T-cell (primary cell): ENCODE results near the gene TSHZ3. TPM values are rescaled to one million over a fixed set of nuclear protein-coding genes. Genes with fewer than 3 reads are reported as not detected.

ENCODE experiments used
- ATAC-seq, 4 experiments: fragments of 200-7000 bp in 3 of 4; fragments of 150-1000 bp in 1 of 4; cut with Tn5 transposase; replicated peaks in 1 of 4; 1 replicate in 3 of 4; 2 replicates in 1 of 4; pipeline ENCODE4 v1.10.0; 2021; ENCODE audit warnings: moderate library complexity in 3 of 4, mild to moderate bottlenecking in 2 of 4, moderate number of reproducible peaks in 1 of 4
- CTCF ChIA-PET, 2 donors: fragments of 300-600 bp; sonication (Branson Sonifier 250); formaldehyde crosslinking; loops; one replicate each; lab custom pipeline; 2022; ENCODE audit warnings: antibody characterized with exemption in 2 of 2; lab: Charles Lee
- POLR2A ChIA-PET, 2 donors: fragments of 300-600 bp; sonication (Branson Sonifier 250); formaldehyde crosslinking; loops; one replicate each; lab custom pipeline; 2022; ENCODE audit warnings: antibody characterized with exemption in 2 of 2; lab: Charles Lee
- DNase-seq, 35 experiments: peaks; one replicate each; pipeline versions ENCODE4 v3.0.0 to v3.0.0-alpha.2; 2013 to 2023
- H3K27ac ChIP-seq: one replicate; pipeline ENCODE4 v1.5.1; 2013; ENCODE audit warnings: low read length
- H3K27me3 ChIP-seq, 2 experiments: replicated peaks in 1 of 2; 1 replicate in 1 of 2; 2 replicates in 1 of 2; pipeline versions ENCODE4 v1.6.1 to v1.7.0; 2013; ENCODE audit warnings: low read length in 1 of 2, mixed read lengths in 1 of 2; ENCODE audit not compliant: control insufficient read depth in 2 of 2, insufficient read depth in 2 of 2; ENCODE audit errors: extremely low read depth in 1 of 2
- H3K36me3 ChIP-seq, 2 donors: 1 replicate in 1 of 2; 2 replicates in 1 of 2; pipeline versions ENCODE4 v1.6.1 to v1.7.0; 2013; ENCODE audit warnings: low read length in 1 of 2; ENCODE audit not compliant: control insufficient read depth in 2 of 2, insufficient read depth in 1 of 2; ENCODE audit errors: extremely low read depth in 1 of 2
- H3K4me1 ChIP-seq, 2 experiments: 1 replicate in 1 of 2; 2 replicates in 1 of 2; pipeline versions ENCODE4 v1.6.1 to v1.7.0; 2013; ENCODE audit warnings: low read length in 2 of 2, mixed read lengths in 1 of 2; ENCODE audit not compliant: insufficient read depth in 2 of 2, control insufficient read depth in 1 of 2; ENCODE audit errors: extremely low read depth in 1 of 2
- H3K4me3 ChIP-seq, 2 donors: 1 replicate in 1 of 2; 2 replicates in 1 of 2; pipeline versions ENCODE4 v1.5.1 to v1.7.0; 2013; ENCODE audit warnings: mild to moderate bottlenecking in 2 of 2, low read length in 1 of 2, moderate library complexity in 1 of 2; ENCODE audit not compliant: control insufficient read depth in 1 of 2; ENCODE audit errors: extremely low read depth in 1 of 2
- H3K9me3 ChIP-seq: 2 replicates; pipeline ENCODE4 v1.7.0; 2013
- H3K27ac Mint-ChIP-seq, 2 donors: one replicate each; pipeline ENCODE4 v1.8.0; 2020 to 2021; ENCODE audit warnings: mild to moderate bottlenecking in 2 of 2, mixed read lengths in 2 of 2
- H3K27me3 Mint-ChIP-seq, 2 donors: one replicate each; pipeline ENCODE4 v1.8.0; 2021 to 2022; ENCODE audit warnings: mixed read lengths in 2 of 2
- H3K36me3 Mint-ChIP-seq: one replicate; pipeline ENCODE4 v1.8.0; 2021; ENCODE audit warnings: mixed read lengths
- H3K4me1 Mint-ChIP-seq, 3 donors: one replicate each; pipeline ENCODE4 v1.8.0; 2020 to 2022; ENCODE audit warnings: mixed read lengths in 3 of 3, mild to moderate bottlenecking in 1 of 3
- H3K4me3 Mint-ChIP-seq, 3 donors: one replicate each; pipeline ENCODE4 v1.8.0; 2020 to 2022; ENCODE audit warnings: mild to moderate bottlenecking in 3 of 3, mixed read lengths in 3 of 3, moderate library complexity in 3 of 3
- H3K9me3 Mint-ChIP-seq, 3 donors: one replicate each; pipeline ENCODE4 v1.8.0; 2020 to 2022; ENCODE audit warnings: mixed read lengths in 3 of 3
- whole genome bisulfite sequencing: methylation state at CpG from one replicate; pipeline ENCODE4 v1.1.5; 2013; ENCODE audit warnings: missing lambda C conversion rate; ENCODE audit not compliant: insufficient coverage; 5-methylcytosine and 5-hydroxymethylcytosine counted together
- total RNA-seq, 35 experiments: library from RNA in 6 of 35; stranded (reverse) in 6 of 35; fragments of 120-200 nt in 1 of 35; gene quantifications; one replicate each; pipeline versions ENCODE4 v1.2.1 to v1.2.4 and lab custom pipeline; 2013 to 2026

TSHZ3 gene
- total RNA-seq, 5 donors from 2014 or later (not counting 1 experiment from before 2014, with no cell fraction given): 0.18 to 1.4 (median 0.54) TPM

- Mint-ChIP-seq H3K27me3 (peaks cover 14 to 23% of the 10 kb centered on the region in 2 donors), H3K36me3 (no peaks in the 10 kb centered on the region), H3K27ac (no peak overlapping the region), H3K4me3 (no peak overlapping the region), H3K4me1 (no peaks in the 10 kb centered on the region), H3K9me3 (peaks cover 0 to 6% (median 0%) of the 10 kb centered on the region in 3 donors)
- ChIA-PET POLR2A (no interaction called here), CTCF (no interaction called here)
- Histone ChIP-seq H3K9me3 (no peaks in the 10 kb centered on the region), H3K27me3 (peaks cover 0 to 3% of the 10 kb centered on the region in 2 experiments), H3K27ac (no peak overlapping the region), H3K4me1 (no peaks in the 10 kb centered on the region), H3K4me3 (no peak overlapping the region), H3K36me3 (no peaks in the 10 kb centered on the region)
- WGBS: 100% methylated on average over 1 of the region's 4 CpGs
- DNase-seq (no peak), ATAC-seq (no peak)
These were observed 113.4 kb downstream of the TSHZ3 start for GRCh38 chr19:31235806-31236205.

GRCh38 chr19:31233295-31233800, 115.9 kb downstream of the TSHZ3 start:
- Mint-ChIP-seq H3K9me3 (no peaks in the 10 kb centered on the region), H3K4me1 (no peaks in the 10 kb centered on the region), H3K27ac (no peak overlapping the region), H3K4me3 (no peak overlapping the region), H3K27me3 (peaks cover 10 to 23% of the 10 kb centered on the region in 2 donors), H3K36me3 (no peaks in the 10 kb centered on the region)
- H3K9me3 ChIP-seq: no peaks in the 10 kb centered on the region
- no peaks in the 10 kb centered on the region for H3K36me3 ChIP-seq
- H3K4me3 ChIP-seq: no peak overlapping the region
- no peak overlapping the region for H3K27ac ChIP-seq
- no peak for ATAC-seq
- peaks cover 0 to 3% of the 10 kb centered on the region in 2 experiments for H3K27me3 ChIP-seq
- ChIA-PET CTCF (interaction anchor here in 1 of 2 donors (0.6 kb wide), 1 partner anchor 73 kb away, joined by 3 read pairs; no protein-coding TSS in a partner anchor), POLR2A (no interaction called here)
- no peak for DNase-seq
- no peaks in the 10 kb centered on the region for H3K4me1 ChIP-seq
- no CpG with 5 or more reads among the region's 4 CpGs for WGBS

- POLR2A ChIA-PET: no interaction called here
- CTCF ChIA-PET: no interaction called here
- DNase-seq: no peak
- Histone ChIP-seq H3K4me3 (no peak overlapping the region), H3K9me3 (no peaks in the 10 kb centered on the region), H3K4me1 (no peaks in the 10 kb centered on the region), H3K27ac (no peak overlapping the region), H3K27me3 (peaks cover 0 to 5% of the 10 kb centered on the region in 2 experiments), H3K36me3 (no peaks in the 10 kb centered on the region)
- no CpG with 5 or more reads among the region's 3 CpGs for WGBS
- no peak overlapping the region for H3K4me3 Mint-ChIP-seq
- peaks cover 7 to 23% of the 10 kb centered on the region in 2 donors for H3K27me3 Mint-ChIP-seq
- no peaks in the 10 kb centered on the region for H3K4me1 Mint-ChIP-seq
- ATAC-seq: no peak
- no peak overlapping the region for H3K27ac Mint-ChIP-seq
- H3K9me3 Mint-ChIP-seq: no peaks in the 10 kb centered on the region
- H3K36me3 Mint-ChIP-seq: no peaks in the 10 kb centered on the region
These were observed 116.4 kb downstream of the TSHZ3 start for GRCh38 chr19:31232871-31233270.

GRCh38 chr19:31232180-31232579, 117.1 kb downstream of the TSHZ3 start:
- DNase-seq: no peak
- ChIA-PET POLR2A (no interaction called here), CTCF (no interaction called here)
- Mint-ChIP-seq H3K36me3 (no peaks in the 10 kb centered on the region), H3K9me3 (no peaks in the 10 kb centered on the region), H3K27me3 (peaks cover 11 to 23% of the 10 kb centered on the region in 2 donors), H3K27ac (no peak overlapping the region), H3K4me1 (no peaks in the 10 kb centered on the region), H3K4me3 (no peak overlapping the region)
- Histone ChIP-seq H3K4me1 (no peaks in the 10 kb centered on the region), H3K27me3 (peaks cover 0 to 5% of the 10 kb centered on the region in 2 experiments), H3K36me3 (no peaks in the 10 kb centered on the region), H3K4me3 (no peak overlapping the region), H3K9me3 (no peaks in the 10 kb centered on the region), H3K27ac (no peak overlapping the region)
- WGBS: 83% methylated on average over 5 of the region's 5 CpGs
- no peak for ATAC-seq

- POLR2A ChIA-PET: no interaction called here
- H3K27ac Mint-ChIP-seq: no peak overlapping the region
- Histone ChIP-seq H3K27me3 (peaks cover 0 to 5% of the 10 kb centered on the region in 2 experiments), H3K27ac (no peak overlapping the region), H3K4me1 (no peaks in the 10 kb centered on the region), H3K36me3 (no peaks in the 10 kb centered on the region), H3K9me3 (no peaks in the 10 kb centered on the region), H3K4me3 (no peak overlapping the region)
- DNase-seq (no peak), ATAC-seq (no peak)
- H3K4me3 Mint-ChIP-seq: no peak overlapping the region
- H3K36me3 Mint-ChIP-seq: no peaks in the 10 kb centered on the region
- CTCF ChIA-PET: no interaction called here
- H3K9me3 Mint-ChIP-seq: no peaks in the 10 kb centered on the region
- H3K4me1 Mint-ChIP-seq: no peaks in the 10 kb centered on the region
- peaks cover 6 to 17% of the 10 kb centered on the region in 2 donors for H3K27me3 Mint-ChIP-seq
- 93% methylated on average over 3 of the region's 6 CpGs for WGBS
These were observed 118.0 kb downstream of the TSHZ3 start for GRCh38 chr19:31231237-31231636.

- Mint-ChIP-seq H3K27me3 (peaks cover 0 to 4% of the 10 kb centered on the region in 2 donors), H3K36me3 (no peaks in the 10 kb centered on the region), H3K4me1 (peaks cover 0 to 2% (median 0%) of the 10 kb centered on the region in 3 donors), H3K4me3 (no peak overlapping the region), H3K9me3 (no peaks in the 10 kb centered on the region), H3K27ac (no peak overlapping the region)
- ChIA-PET CTCF (no interaction called here), POLR2A (no interaction called here)
- no peaks in the 10 kb centered on the region for H3K4me1 ChIP-seq
- no peak overlapping the region for H3K4me3 ChIP-seq
- H3K27me3 ChIP-seq: peaks cover 0 to 3% of the 10 kb centered on the region in 2 experiments
- H3K27ac ChIP-seq: no peak overlapping the region
- WGBS: 100% methylated on average over 1 of the region's 4 CpGs
- no peaks in the 10 kb centered on the region for H3K36me3 ChIP-seq
- ATAC-seq: no peak
- no peaks in the 10 kb centered on the region for H3K9me3 ChIP-seq
- no peak for DNase-seq
These were observed 122.9 kb downstream of the TSHZ3 start for GRCh38 chr19:31226151-31226935.
